DMS 273 (cell line): ENCODE data around the gene ZNRF3.
"Not testable (repeated sequence)": the region's sequence is repeated elsewhere in the genome, so short reads cannot be mapped to it uniquely, and the experiment has no call there.

Experiments used
- DNase-seq: peaks from one replicate; lab custom pipeline; 2025; ENCODE audit not compliant: unreplicated experiment; lab: John Stamatoyannopoulos, UW

The ZNRF3 gene

GRCh38 chr22:29003975-29004646 is 120.7 kb downstream of the ZNRF3 start:
- DNase-seq: peak; percentile 42

GRCh38 chr22:29004647-29005371 is 121.4 kb downstream of the ZNRF3 start:
- DNase-seq: peak; percentile 36

- DNase-seq: not testable (repeated sequence)
These were observed 122.4 kb downstream of the ZNRF3 start for GRCh38 chr22:29005754-29006153.

- DNase-seq: no peak
These were observed 123.0 kb downstream of the ZNRF3 start for GRCh38 chr22:29006346-29006745.

GRCh38 chr22:29009148-29009547 is 125.8 kb downstream of the ZNRF3 start:
- no peak for DNase-seq

- no peak for DNase-seq
These were observed 128.1 kb downstream of the ZNRF3 start for GRCh38 chr22:29011240-29012100.

GRCh38 chr22:29012101-29012433 is 128.7 kb downstream of the ZNRF3 start:
- no peak for DNase-seq

GRCh38 chr22:29012952-29013351 is 129.6 kb downstream of the ZNRF3 start:
- DNase-seq: no peak

GRCh38 chr22:29014293-29014692 is 130.9 kb downstream of the ZNRF3 start:
- no peak for DNase-seq

- DNase-seq: no peak
These were observed 131.4 kb downstream of the ZNRF3 start for GRCh38 chr22:29014773-29015172.

GRCh38 chr22:29016067-29016938 is 132.9 kb downstream of the ZNRF3 start:
- no peak for DNase-seq

- no peak for DNase-seq
These were observed 135.2 kb downstream of the ZNRF3 start for GRCh38 chr22:29018293-29019189.

GRCh38 chr22:29022101-29022817 is 138.9 kb downstream of the ZNRF3 start:
- DNase-seq: no peak

GRCh38 chr22:29023172-29023796 is 139.9 kb downstream of the ZNRF3 start:
- no peak for DNase-seq

- DNase-seq: no peak
These were observed 143.2 kb downstream of the ZNRF3 start for GRCh38 chr22:29026579-29026978.

- DNase-seq: no peak
These were observed 145.1 kb downstream of the ZNRF3 start for GRCh38 chr22:29028468-29028867.

- no peak for DNase-seq
These were observed 146.0 kb downstream of the ZNRF3 start for GRCh38 chr22:29029202-29030000.
